Upper lobe of left lung (tissue), 6 donors: Measurements from ENCODE around the gene KRT82. TPM values are rescaled to one million over a fixed set of nuclear protein-coding genes. Genes with fewer than 3 reads are reported as not detected.
A peak's percentile ranks its signal among the peaks of the same experiment; 100 is the strongest.

Experiments used
- ATAC-seq, 2 donors: fragments of 200-7000 bp; cut with Tn5 transposase; one replicate each; pipeline ENCODE4 v1.9.1; 2022; ENCODE audit warnings: mild to moderate bottlenecking in 2 of 2, moderate library complexity in 2 of 2; ENCODE audit not compliant: low FRiP score in 2 of 2
- DNase-seq, 2 donors: peaks; one replicate each; pipeline ENCODE4 v3.0.0-alpha.2; 2019 to 2020
- H3K27ac ChIP-seq, 4 donors: fragments of 200-600 bp; sonication (generic); one replicate each; pipeline ENCODE4 v1.5.1; 2016 to 2019
- H3K27me3 ChIP-seq, 4 donors: fragments of 200-600 bp; sonication (generic); one replicate each; pipeline ENCODE4 v1.5.1; 2017 to 2019
- H3K36me3 ChIP-seq, 4 donors: fragments of 200-600 bp; sonication (generic); one replicate each; pipeline ENCODE4 v1.5.1; 2016 to 2019
- H3K4me1 ChIP-seq, 4 donors: fragments of 200-600 bp; sonication (generic); one replicate each; pipeline ENCODE4 v1.5.1; 2018 to 2019
- H3K4me3 ChIP-seq, 4 donors: fragments of 200-600 bp; sonication (generic); one replicate each; pipeline ENCODE4 v1.5.1; 2017 to 2019; ENCODE audit warnings: mild to moderate bottlenecking in 2 of 4, moderate library complexity in 1 of 4
- H3K9me3 ChIP-seq, 4 donors: fragments of 200-600 bp; sonication (generic); one replicate each; pipeline ENCODE4 v1.5.1; 2018 to 2019
- EP300 ChIP-seq, 4 donors: sonication (generic); formaldehyde crosslinking; IDR thresholded peaks; one replicate each; pipeline ENCODE4 v1.5.1; 2017; ENCODE audit warnings: antibody characterized with exemption in 4 of 4, control low read depth in 2 of 4
- POLR2A ChIP-seq, 4 donors: fragments of 450-650 bp; IDR thresholded peaks; one replicate each; pipeline ENCODE4 v1.5.1; 2016 to 2017; ENCODE audit warnings: antibody characterized with exemption in 4 of 4, mild to moderate bottlenecking in 2 of 4
- POLR2AphosphoS5 ChIP-seq, 2 donors: sonication (generic); formaldehyde crosslinking; IDR thresholded peaks; one replicate each; pipeline ENCODE4 v1.5.1; 2017; ENCODE audit warnings: antibody characterized with exemption in 2 of 2
- WGBS, 2 donors: methylation state at CpG; one replicate each; pipeline ENCODE4 v1.1.5; 2017 to 2018; 5-methylcytosine and 5-hydroxymethylcytosine counted together
- total RNA-seq, 6 donors: library from RNA; depleted of rRNA in 4 of 6; stranded (reverse); fragments of >200 nt in 4 of 6; gene quantifications; one replicate each; pipeline versions ENCODE4 v1.1.0 to v1.2.1, GENCODE V29; 2016 to 2021
- TF ChIP-seq, protein P1 (sequence below), 6 experiments: fragments of 450-650 bp in 4 of 6; fragments of 200-600 bp in 2 of 6; sonication (generic) in 2 of 6; IDR thresholded peaks; one replicate each; pipeline ENCODE4 v1.5.1; 2016 to 2019; ENCODE audit warnings: antibody characterized with exemption in 6 of 6
- donor health status: DM: no; HTN: no; CAD: no; lungs with moderate emphysema.
- donor health status: DM: no; HTN: yes; CAD: no; lungs with severe emphysema.

KRT82 gene
- total RNA-seq, 6 donors from 2014 or later = not detected

DNA sequence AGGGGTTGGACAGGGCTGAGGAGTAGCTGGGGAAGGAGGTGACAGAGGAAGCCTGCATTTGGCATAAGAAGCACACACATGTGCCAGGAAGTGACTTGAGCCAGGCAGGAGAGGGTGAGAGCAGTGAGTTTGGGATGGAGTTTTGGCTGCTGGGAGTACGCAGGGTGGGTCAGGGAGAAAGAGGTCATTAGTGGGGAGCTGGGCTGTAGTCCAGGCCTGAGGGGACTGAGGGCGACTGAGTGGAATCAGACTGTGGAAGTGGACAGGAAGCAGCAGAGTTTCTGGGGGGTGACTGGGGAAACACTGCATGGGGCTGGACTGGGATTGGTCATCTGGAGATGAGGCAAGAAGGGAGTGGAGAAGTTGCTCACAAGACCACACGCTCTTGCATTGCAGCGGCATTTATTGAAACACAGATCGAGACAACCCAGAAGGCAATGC, 46.5 kb downstream of the KRT82 start:
- no peak for TF ChIP-seq POLR2AphosphoS5 (IDR thresholded peaks at IDR 0.05)
- TF ChIP-seq, protein P1, sequence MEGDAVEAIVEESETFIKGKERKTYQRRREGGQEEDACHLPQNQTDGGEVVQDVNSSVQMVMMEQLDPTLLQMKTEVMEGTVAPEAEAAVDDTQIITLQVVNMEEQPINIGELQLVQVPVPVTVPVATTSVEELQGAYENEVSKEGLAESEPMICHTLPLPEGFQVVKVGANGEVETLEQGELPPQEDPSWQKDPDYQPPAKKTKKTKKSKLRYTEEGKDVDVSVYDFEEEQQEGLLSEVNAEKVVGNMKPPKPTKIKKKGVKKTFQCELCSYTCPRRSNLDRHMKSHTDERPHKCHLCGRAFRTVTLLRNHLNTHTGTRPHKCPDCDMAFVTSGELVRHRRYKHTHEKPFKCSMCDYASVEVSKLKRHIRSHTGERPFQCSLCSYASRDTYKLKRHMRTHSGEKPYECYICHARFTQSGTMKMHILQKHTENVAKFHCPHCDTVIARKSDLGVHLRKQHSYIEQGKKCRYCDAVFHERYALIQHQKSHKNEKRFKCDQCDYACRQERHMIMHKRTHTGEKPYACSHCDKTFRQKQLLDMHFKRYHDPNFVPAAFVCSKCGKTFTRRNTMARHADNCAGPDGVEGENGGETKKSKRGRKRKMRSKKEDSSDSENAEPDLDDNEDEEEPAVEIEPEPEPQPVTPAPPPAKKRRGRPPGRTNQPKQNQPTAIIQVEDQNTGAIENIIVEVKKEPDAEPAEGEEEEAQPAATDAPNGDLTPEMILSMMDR (IDR thresholded peaks at IDR 0.05) = no peak
- TF ChIP-seq EP300 (IDR thresholded peaks at IDR 0.05) = no peak
- TF ChIP-seq POLR2A (IDR thresholded peaks at IDR 0.05) = no peak
- ATAC-seq = peak in 1 of 2 donors; percentile 49
- H3K27me3 ChIP-seq = no peaks in the 10 kb centered on the region

DNA sequence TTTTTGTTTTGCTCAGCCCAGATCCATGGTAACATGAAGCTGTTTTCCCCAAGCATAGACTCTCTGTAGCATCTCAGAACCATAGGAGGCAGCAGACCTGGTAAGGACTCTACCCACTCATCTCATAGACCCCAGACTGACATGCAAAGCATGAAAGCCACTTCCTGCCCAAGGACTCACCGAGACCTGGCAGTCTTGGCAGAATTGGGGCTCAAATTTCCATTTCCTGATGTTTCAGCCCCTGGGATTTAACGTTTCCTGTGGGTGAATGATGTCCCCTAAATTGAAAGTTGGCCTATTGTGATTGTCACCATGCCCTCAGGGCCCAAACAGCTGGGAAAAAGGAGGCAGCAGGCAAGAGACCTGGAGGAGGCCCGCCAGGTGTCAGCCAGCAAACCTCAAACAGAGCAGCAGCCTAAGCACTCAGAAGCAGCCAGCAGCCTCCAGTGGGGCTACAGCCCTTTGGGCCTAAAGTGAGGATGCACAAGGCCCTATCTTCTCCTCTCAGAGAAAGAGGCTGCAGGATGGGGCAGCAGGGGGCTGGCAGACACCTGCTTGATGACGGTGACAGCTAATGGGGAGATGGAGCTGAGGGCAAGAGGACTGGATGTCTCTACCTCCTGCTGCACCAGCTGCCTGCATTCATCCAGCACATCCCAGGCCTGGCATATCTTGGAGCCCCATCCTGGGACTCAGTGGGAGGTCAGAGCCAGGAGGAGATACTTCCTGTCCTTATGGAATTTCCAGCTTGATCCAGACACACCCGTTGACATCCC, 47.4 kb downstream of the KRT82 start:
- Histone ChIP-seq H3K27me3 (no peaks in the 10 kb centered on the region), H3K9me3 (no peaks in the 10 kb centered on the region), H3K36me3 (no peaks in the 10 kb centered on the region), H3K4me1 (no peaks in the 10 kb centered on the region), H3K4me3 (no peak overlapping the region), H3K27ac (no peak overlapping the region)
- WGBS, 2 donors = 66 to 69% methylated on average over 5 of the region's 5 CpGs
- DNase-seq (peak in 1 of 2 donors; percentile 15), ATAC-seq (no peak)
- TF ChIP-seq POLR2AphosphoS5 (IDR thresholded peaks at IDR 0.05) = no peak
- no peak for TF ChIP-seq POLR2A (IDR thresholded peaks at IDR 0.05)
- no peak for TF ChIP-seq EP300 (IDR thresholded peaks at IDR 0.05)

More for the DNA sequence above, 46.5 kb downstream of the KRT82 start:
- H3K9me3 ChIP-seq = no peaks in the 10 kb centered on the region
- WGBS, 2 donors = 74 to 80% methylated on average over 5 of the region's 5 CpGs
- H3K4me1 ChIP-seq = no peaks in the 10 kb centered on the region
- no peaks in the 10 kb centered on the region for H3K36me3 ChIP-seq
- H3K27ac ChIP-seq = peak overlapping the region in 1 of 4 donors; percentile 46
- no peak for DNase-seq
- H3K4me3 ChIP-seq = no peak overlapping the region

DNA sequence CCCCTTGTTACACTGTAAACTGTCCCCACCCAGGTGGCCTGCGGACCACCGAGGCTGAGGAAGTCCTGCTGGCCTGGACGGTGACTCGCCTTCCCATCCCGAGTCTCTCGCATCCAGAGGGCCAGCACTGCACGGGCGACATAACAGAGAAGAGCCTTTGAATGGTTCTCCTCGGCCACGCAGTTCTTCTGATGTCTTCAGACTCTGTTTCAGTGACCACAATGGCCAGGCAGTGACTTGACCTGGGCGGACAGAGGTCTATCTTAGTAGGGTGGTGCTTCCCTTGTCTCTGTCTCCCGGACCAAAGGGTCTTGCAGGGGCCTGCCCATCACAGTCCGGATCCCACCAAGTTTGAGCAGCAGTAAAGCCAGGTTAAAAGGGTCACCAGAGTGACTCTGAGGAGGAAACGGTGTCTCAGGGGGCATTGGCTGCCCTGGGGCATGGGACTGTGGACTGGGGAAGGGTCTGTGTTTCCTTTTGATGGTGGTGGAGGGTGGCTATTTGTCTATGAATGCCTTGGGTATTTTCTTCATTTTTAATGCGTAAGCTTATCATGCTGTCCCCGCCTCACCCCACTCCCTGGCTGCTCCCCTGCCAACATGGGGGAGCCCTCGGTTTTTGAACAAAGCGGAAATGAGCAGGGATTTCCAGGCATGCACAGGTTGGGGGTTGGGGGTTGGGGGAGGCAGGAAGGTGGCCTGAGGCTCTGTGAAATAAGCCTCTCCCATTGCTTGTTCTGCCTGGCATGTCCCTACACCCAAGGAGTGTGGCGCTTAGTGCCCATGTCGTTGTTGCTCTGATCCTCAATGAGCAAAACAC, 49.2 kb downstream of the KRT82 start:
- TF ChIP-seq, protein P1 (IDR thresholded peaks at IDR 0.05) = no peak
- TF ChIP-seq EP300 (IDR thresholded peaks at IDR 0.05) (no peak), POLR2A (IDR thresholded peaks at IDR 0.05) (no peak)
- Histone ChIP-seq H3K27ac (no peak overlapping the region), H3K27me3 (no peaks in the 10 kb centered on the region), H3K36me3 (no peaks in the 10 kb centered on the region), H3K9me3 (no peaks in the 10 kb centered on the region), H3K4me1 (peaks cover 0 to under 1% (median 0%) of the 10 kb centered on the region in 4 donors), H3K4me3 (no peak overlapping the region)
- DNase-seq = peak in 1 of 2 donors; percentile 14
- ATAC-seq = no peak
- WGBS, 2 donors = 90 to 92% methylated on average over 20 of the region's 20 CpGs

DNA sequence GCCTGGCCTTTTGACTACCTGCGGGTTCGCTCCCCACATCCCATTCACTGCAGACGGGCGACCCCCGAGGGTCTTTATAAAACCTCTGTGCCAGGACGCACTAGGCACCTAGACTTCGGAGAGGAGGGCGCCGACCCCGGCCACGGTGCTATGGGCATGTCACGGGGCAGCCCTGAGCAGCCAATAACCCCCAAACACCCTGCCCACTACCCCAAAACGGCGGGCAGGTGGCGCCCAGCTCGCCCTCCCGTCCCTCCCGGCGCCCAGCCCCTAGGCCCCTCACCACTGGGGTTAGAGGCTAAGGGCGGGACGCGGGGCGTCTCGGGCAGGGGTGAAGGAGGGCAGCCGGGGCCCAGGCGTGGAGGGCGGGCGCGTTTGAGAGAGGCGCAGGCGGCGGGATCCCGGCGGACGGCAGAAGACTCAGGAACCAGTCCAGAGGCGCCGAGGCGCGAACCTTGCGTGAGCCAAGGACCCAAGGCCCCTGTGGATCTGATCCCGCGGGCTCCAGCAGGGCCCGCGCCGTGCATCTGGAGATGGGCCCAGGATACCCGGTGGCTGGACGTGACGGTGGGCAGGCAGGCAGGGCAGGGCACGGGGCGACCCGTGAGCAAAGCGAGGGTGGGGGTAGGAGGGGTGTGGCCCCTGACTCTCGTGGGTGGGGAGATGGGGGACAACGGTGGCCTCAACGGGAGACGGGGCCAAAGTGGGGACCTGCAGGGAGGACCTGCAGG, 49.9 kb downstream of the KRT82 start:
- Histone ChIP-seq H3K27me3 (no peaks in the 10 kb centered on the region), H3K27ac (no peak overlapping the region), H3K36me3 (no peaks in the 10 kb centered on the region), H3K9me3 (no peaks in the 10 kb centered on the region), H3K4me3 (no peak overlapping the region), H3K4me1 (peaks cover 0 to 8% (median 5%) of the 10 kb centered on the region in 4 donors)
- 90 to 94% methylated on average over 44 to 51 of the region's 56 CpGs for WGBS, 2 donors
- peak in 1 of 2 donors; percentile 9 for ATAC-seq
- DNase-seq = peak; percentile 18 to 85
- TF ChIP-seq, protein P1 (IDR thresholded peaks at IDR 0.05) = no peak
- TF ChIP-seq POLR2A (IDR thresholded peaks at IDR 0.05) (no peak), POLR2AphosphoS5 (IDR thresholded peaks at IDR 0.05) (no peak), EP300 (IDR thresholded peaks at IDR 0.05) (no peak)

DNA sequence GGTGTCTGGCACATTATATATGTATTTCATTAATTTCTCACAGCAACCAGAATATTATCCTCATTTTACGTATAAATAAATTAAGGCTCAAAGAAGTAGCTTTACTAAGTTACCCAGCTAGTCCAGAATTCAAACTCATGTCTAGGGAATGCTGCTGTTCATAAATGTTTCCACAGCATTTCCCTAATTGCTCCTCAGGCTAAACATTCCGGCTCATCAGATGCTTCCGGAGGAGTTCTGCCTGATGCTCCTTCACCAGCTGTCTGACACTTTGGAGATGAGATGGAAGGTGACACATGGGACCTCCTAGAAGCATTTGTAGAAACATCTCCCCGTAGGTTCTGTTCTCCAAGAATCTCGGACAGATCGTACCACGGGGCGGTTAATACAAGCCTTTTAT, 51.0 kb downstream of the KRT82 start:
- H3K4me3 ChIP-seq = no peak overlapping the region
- H3K9me3 ChIP-seq = no peaks in the 10 kb centered on the region
- H3K4me1 ChIP-seq = peaks cover 0 to 10% (median 6%) of the 10 kb centered on the region in 4 donors
- DNase-seq (no peak), ATAC-seq (no peak)
- H3K27ac ChIP-seq = no peak overlapping the region
- no peaks in the 10 kb centered on the region for H3K27me3 ChIP-seq
- WGBS, 2 donors = 91 to 93% methylated on average over 8 of the region's 8 CpGs
- TF ChIP-seq, protein P1 (IDR thresholded peaks at IDR 0.05) = no peak
- no peak for TF ChIP-seq POLR2AphosphoS5 (IDR thresholded peaks at IDR 0.05)
- TF ChIP-seq EP300 (IDR thresholded peaks at IDR 0.05) = no peak
- TF ChIP-seq POLR2A (IDR thresholded peaks at IDR 0.05) = no peak
- H3K36me3 ChIP-seq = no peaks in the 10 kb centered on the region
